SK-N-SH treated with all-trans-retinoic acid at 6 μM for 48 hours (cell line): ENCODE data around the gene DENND1A.

Experiments
- BACH2 ChIP-seq: fragments of 250-450 bp; sonication (Bioruptor Pico); IDR thresholded peaks from 2 replicates; pipeline ENCODE4 v1.9.0; 2021; ENCODE audit warnings: mild to moderate bottlenecking, borderline replicate concordance
- PATZ1 ChIP-seq: fragments of 250-450 bp; sonication (Bioruptor Pico); IDR thresholded peaks from 2 replicates; pipeline ENCODE4 v1.8.0; 2020; ENCODE audit warnings: mild to moderate bottlenecking, moderate library complexity, borderline replicate concordance
- POU6F1 ChIP-seq: fragments of 250-450 bp; sonication (Bioruptor Pico); IDR thresholded peaks from 2 replicates; pipeline ENCODE4 v1.8.0; 2021; ENCODE audit warnings: low read depth, mild to moderate bottlenecking, moderate library complexity, borderline replicate concordance
- TCF4 ChIP-seq: fragments of 250-450 bp; sonication (Bioruptor Pico); IDR thresholded peaks from 2 replicates; pipeline ENCODE4 v1.8.0; 2021; ENCODE audit warnings: mild to moderate bottlenecking, moderate library complexity, borderline replicate concordance
- ZC3H10 ChIP-seq: fragments of 250-450 bp; sonication (Bioruptor Pico); IDR thresholded peaks from 2 replicates; pipeline ENCODE4 v1.5.1; 2021; ENCODE audit warnings: mild to moderate bottlenecking, moderate library complexity
- ZFP3 ChIP-seq: fragments of 250-450 bp; sonication (Bioruptor Pico); IDR thresholded peaks from 2 replicates; pipeline ENCODE4 v1.5.0; 2020; ENCODE audit warnings: mild to moderate bottlenecking, moderate library complexity

- TF ChIP-seq POU6F1 (CRISPR knock-in tag) (no peak), BACH2 (no peak), TCF4 (no peak), ZFP3 (CRISPR knock-in tag) (no peak), ZC3H10 (CRISPR knock-in tag) (no peak), PATZ1 (CRISPR knock-in tag) (no peak)
Measured at GRCh38 chr9:123344192-123344949, 585.6 kb downstream of the DENND1A start.
